Stomach smooth muscle (tissue), 2 donors: Measurements from ENCODE around the gene PTX3.

Experiments
- H3K27ac ChIP-seq: one replicate; pipeline ENCODE4 v1.7.0; 2013; ENCODE audit warnings: mild to moderate bottlenecking, low read length, inconsistent platforms
- H3K27me3 ChIP-seq, 2 donors: one replicate each; pipeline ENCODE4 v1.7.0; 2013; ENCODE audit warnings: low read length in 2 of 2; ENCODE audit not compliant: insufficient read depth in 2 of 2, control insufficient read depth in 1 of 2
- H3K36me3 ChIP-seq, 2 donors: one replicate each; pipeline ENCODE4 v1.7.0; 2013; ENCODE audit warnings: low read length in 2 of 2; ENCODE audit not compliant: control insufficient read depth in 2 of 2, insufficient read depth in 2 of 2
- H3K4me1 ChIP-seq: one replicate; pipeline ENCODE4 v1.7.0; 2013; ENCODE audit warnings: low read length; ENCODE audit not compliant: control insufficient read depth, insufficient read depth
- H3K4me3 ChIP-seq, 2 donors: one replicate each; pipeline ENCODE4 v1.7.0; 2013; ENCODE audit warnings: low read length in 2 of 2
- H3K9ac ChIP-seq, 2 donors: one replicate each; pipeline ENCODE4 v1.7.0; 2013; ENCODE audit warnings: low read length in 2 of 2, mild to moderate bottlenecking in 1 of 2
- H3K9me3 ChIP-seq, 2 donors: one replicate each; pipeline ENCODE4 v1.7.0; 2013; ENCODE audit warnings: low read length in 2 of 2; ENCODE audit not compliant: control insufficient read depth in 2 of 2
- donor health status: healthy.
- donor health status: Pancreatic carcinoma.

The PTX3 gene

DNA sequence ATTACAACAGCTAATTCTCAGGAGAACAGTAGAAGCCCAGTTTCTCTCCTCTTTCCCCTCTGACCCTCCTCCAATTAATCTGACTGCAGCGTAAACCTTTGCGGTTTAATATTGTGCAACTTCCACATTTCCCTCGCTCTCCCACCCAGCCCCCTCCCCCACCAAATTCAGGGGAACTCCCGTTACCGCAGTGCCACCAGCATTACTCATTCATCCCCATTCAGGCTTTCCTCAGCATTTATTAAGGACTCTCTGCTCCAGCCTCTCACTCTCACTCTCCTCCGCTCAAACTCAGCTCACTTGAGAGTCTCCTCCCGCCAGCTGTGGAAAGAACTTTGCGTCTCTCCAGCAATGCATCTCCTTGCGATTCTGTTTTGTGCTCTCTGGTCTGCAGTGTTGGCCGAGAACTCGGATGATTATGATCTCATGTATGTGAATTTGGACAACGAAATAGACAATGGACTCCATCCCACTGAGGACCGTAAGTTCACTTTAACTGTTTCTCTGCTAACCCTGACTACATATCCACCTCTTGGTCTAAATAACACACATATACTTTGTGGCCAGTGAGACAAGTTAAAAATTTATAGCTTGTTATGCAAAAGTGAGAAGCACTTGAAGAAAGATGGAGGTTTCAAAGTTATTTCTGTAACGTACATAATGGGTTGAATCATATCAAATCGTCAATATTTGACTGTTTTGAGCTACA lies at the start of gene PTX3:
Gene PTX3 (plus strand): TSS at position 268 of the 709 bp plus-strand sequence. CDS start 84 bp downstream, at position 352.
- Histone ChIP-seq H3K27ac (peak within 1 kb of the TSS; percentile 92), H3K9ac (peak within 1 kb of the TSS; percentile 77)

DNA sequence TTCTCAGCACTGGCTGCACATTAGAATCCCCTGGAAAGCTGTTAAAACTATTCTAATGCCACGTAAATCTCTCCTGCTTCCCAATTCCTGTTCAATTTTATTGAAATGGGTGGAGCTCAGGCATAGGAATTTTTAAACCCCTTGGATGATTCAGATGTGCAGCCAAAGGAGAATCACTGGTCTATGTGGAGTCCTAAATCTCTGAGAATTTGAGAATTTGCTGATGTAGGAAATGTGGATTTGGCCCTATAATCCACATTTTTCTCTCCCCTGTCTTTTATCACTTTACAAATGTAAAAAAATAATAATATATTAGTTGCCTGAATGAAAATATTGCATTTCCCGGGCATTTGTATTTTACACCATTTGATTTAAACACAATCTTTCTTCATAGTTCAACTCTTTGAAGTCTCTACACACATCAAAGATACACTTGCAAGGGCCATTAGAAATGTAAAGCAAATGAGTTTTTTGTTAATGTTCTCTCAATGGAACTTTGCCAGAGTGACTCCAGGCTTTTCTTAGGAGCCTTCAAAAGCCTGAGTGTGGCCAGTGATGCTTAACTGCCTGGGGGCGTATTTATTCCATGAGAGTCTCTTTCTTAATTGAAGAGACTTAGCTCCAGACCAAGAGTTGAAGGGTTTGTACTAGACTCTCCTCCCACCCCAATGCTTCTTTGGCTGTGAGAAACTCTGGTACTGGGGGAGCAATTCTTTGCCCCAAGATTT lies 48.8 kb upstream of the PTX3 start:
- H3K9ac ChIP-seq = no peak overlapping the region
- H3K4me1 ChIP-seq = peaks cover 3% of the 10 kb centered on the region
- H3K27me3 ChIP-seq = no peaks in the 10 kb centered on the region
- H3K9me3 ChIP-seq = no peaks in the 10 kb centered on the region
- no peaks in the 10 kb centered on the region for H3K36me3 ChIP-seq
- no peak overlapping the region for H3K27ac ChIP-seq
- no peak overlapping the region for H3K4me3 ChIP-seq

More for the DNA sequence above, at the start of gene PTX3:
- no peaks in the 10 kb centered on the region for H3K9me3 ChIP-seq
- no peaks in the 10 kb centered on the region for H3K27me3 ChIP-seq
- H3K4me1 ChIP-seq = peaks cover 22% of the 10 kb centered on the region
- peak within 1 kb of the TSS; percentile 73 to 84 for H3K4me3 ChIP-seq
- no peaks in the 10 kb centered on the region for H3K36me3 ChIP-seq

DNA sequence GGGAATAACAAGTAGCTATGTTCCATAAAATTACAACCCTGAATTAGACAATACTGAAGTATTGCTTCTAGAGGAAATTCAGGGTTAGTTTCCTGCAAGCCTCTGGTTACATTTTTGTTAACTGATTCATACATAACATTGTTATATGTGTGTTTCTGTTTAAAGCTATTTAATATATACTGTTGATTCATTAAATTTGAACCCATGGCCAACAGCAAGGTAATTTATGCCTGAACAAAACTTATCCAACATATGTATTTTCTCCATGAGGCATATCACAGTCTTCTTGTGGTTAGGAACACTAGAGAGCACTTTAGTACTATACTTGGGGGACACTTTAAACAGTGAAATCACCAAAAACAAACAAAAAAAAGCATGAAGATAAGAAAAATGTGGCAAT lies 47.7 kb upstream of the PTX3 start:
- no peak overlapping the region for H3K9ac ChIP-seq
- no peak overlapping the region for H3K27ac ChIP-seq
- no peaks in the 10 kb centered on the region for H3K27me3 ChIP-seq
- H3K9me3 ChIP-seq = no peaks in the 10 kb centered on the region
- H3K4me1 ChIP-seq = peaks cover 3% of the 10 kb centered on the region
- H3K4me3 ChIP-seq = no peak overlapping the region
- H3K36me3 ChIP-seq = no peaks in the 10 kb centered on the region

DNA sequence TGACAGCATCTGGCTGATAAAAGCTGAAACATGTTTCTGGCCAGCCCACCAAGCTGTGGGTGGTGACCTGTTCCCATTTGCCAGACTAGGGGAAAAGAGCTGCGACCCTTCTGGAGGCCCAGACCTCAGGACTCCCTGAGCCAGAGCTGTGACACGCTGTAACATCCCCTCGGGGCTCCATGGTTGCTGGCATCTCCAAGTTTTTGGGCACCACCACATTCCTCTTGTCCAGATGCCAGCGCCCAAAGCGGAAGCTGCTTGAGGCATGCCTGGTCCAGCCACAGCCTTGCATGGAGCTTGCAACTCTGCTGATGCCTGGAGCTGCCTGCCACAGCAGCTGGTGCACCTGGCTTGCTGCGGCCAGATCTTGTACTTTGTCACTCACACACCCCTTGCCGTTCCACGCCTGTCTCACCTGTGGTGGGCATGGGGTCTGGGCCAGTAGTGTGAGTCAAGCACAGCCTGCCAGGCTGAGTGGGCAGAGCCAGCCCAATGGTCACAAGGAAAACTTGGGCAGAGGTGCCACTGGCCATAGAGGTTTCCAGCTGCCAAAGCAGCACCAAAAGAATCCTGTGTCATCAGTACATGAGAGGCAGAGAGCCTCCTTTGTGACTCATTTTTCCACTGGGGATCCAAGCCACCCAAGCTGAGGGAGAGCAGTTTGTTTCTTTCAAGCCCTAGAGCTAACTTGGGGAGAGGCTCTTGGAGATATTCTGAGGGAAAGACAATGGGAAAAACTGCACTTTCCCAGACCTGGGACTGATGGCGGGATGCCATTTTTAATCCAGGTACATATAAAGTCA lies 45.7 kb upstream of the PTX3 start:
- H3K4me1 ChIP-seq = no peaks in the 10 kb centered on the region
- no peak overlapping the region for H3K4me3 ChIP-seq
- H3K36me3 ChIP-seq = no peaks in the 10 kb centered on the region
- H3K27ac ChIP-seq = no peak overlapping the region
- H3K9ac ChIP-seq = no peak overlapping the region
- no peaks in the 10 kb centered on the region for H3K9me3 ChIP-seq
- no peaks in the 10 kb centered on the region for H3K27me3 ChIP-seq

DNA sequence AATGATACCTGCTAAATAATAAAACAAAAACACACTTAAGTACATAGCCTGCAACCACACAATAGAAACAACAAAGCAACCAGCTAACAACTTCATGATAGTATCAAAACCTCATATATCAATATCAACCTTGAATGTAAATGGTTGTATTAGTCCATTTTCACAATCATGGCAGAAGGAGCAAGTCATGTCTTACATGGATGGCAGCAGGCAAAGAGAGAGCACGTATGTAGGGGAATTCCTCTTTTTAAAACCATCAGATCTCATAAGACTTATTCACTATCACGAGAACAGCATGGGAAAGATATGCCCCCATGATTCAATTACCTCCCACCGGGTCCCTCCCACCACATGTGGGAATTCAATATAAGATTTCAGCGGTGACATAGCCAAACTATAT lies 44.5 kb upstream of the PTX3 start:
- H3K4me3 ChIP-seq = no peak overlapping the region
- H3K27me3 ChIP-seq = no peaks in the 10 kb centered on the region
- no peaks in the 10 kb centered on the region for H3K9me3 ChIP-seq
- H3K4me1 ChIP-seq = no peaks in the 10 kb centered on the region
- no peak overlapping the region for H3K9ac ChIP-seq
- H3K27ac ChIP-seq = no peak overlapping the region
- no peaks in the 10 kb centered on the region for H3K36me3 ChIP-seq

DNA sequence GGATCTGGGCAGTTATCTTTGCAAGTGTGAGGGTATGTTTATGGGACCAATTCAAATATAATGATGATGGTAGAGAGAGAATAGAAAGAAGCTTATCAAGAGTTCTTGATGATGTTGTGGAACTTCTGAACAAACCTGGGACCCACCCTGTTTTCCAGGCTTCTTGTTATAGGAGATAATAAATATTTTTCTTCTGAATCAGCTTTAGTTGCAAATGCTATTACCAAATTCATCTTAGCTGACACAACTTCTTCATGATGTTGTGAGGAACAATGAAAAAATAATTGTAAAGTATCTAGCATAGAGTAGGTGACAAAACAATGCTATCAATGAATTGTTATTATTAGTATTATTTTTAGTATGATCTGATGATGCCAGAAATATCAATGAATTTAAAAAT lies 43.5 kb upstream of the PTX3 start:
- Histone ChIP-seq H3K27me3 (no peaks in the 10 kb centered on the region), H3K4me1 (no peaks in the 10 kb centered on the region), H3K9me3 (no peaks in the 10 kb centered on the region), H3K36me3 (no peaks in the 10 kb centered on the region), H3K9ac (no peak overlapping the region), H3K27ac (no peak overlapping the region), H3K4me3 (no peak overlapping the region)

DNA sequence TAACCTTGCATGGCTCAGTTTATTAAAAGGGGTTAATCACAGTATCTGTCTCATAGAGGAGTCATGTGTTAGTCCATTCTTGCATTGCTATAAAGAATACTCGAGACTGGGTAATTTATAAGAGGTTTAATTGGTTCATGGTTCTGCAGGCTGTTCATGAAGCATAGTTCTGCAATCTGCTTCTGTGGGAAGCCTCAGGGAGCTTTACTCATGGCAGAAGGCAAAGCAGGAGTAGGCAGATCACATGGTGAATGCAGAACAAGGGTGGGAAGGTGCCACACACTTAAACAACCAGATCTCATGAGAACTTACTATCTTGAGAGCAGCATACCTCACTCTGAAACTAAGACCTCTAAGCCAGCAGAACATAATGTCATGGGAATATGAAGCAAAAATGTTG lies 42.2 kb upstream of the PTX3 start:
- Histone ChIP-seq H3K9ac (no peak overlapping the region), H3K4me3 (no peak overlapping the region), H3K36me3 (no peaks in the 10 kb centered on the region), H3K27ac (no peak overlapping the region), H3K27me3 (no peaks in the 10 kb centered on the region), H3K9me3 (no peaks in the 10 kb centered on the region), H3K4me1 (no peaks in the 10 kb centered on the region)

DNA sequence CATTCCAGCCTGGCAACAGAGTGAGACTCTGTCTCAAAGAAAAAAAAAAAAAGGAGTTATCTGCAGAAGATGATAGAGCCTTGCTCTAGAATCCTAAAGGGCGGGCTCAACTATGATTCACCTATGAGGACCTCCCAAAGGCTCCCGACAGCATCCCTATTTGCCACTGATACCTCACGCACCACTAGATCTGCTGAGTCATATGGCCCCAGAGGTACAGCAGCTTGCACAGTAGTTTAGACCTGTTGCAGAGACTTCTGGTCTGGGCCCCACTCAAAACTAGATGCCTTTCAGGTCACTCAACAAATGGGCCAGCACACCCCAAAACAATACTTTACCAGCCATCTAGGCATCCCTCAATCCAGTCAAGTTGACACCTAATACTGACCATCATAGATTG lies 38.1 kb upstream of the PTX3 start:
- H3K27ac ChIP-seq = no peak overlapping the region

DNA sequence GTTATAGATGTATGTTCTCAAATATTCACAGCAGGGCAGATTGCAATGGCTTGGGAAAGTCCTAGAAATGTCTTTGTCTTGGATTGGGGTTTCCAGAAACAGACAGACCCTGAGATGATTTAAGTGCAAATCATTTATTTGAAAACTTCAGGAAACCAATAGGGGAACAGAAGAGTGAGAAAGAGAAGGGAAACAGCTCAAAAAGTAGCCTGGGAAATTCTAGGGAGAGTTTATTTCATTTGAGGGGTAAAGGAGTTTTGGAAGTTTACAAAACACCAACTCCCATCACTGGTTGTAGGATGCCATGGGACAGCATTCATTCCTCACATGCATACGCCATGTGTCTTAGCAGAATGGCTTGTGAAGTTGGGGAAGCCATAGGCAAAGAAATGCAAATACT lies 32.3 kb upstream of the PTX3 start:
- Histone ChIP-seq H3K9me3 (no peaks in the 10 kb centered on the region), H3K27ac (no peak overlapping the region), H3K4me3 (no peak overlapping the region), H3K9ac (no peak overlapping the region), H3K36me3 (no peaks in the 10 kb centered on the region), H3K4me1 (no peaks in the 10 kb centered on the region), H3K27me3 (no peaks in the 10 kb centered on the region)

More for the DNA sequence above, 38.1 kb upstream of the PTX3 start:
- Histone ChIP-seq H3K4me3 (no peak overlapping the region), H3K9ac (no peak overlapping the region), H3K9me3 (no peaks in the 10 kb centered on the region), H3K4me1 (no peaks in the 10 kb centered on the region), H3K36me3 (no peaks in the 10 kb centered on the region), H3K27me3 (no peaks in the 10 kb centered on the region)

DNA sequence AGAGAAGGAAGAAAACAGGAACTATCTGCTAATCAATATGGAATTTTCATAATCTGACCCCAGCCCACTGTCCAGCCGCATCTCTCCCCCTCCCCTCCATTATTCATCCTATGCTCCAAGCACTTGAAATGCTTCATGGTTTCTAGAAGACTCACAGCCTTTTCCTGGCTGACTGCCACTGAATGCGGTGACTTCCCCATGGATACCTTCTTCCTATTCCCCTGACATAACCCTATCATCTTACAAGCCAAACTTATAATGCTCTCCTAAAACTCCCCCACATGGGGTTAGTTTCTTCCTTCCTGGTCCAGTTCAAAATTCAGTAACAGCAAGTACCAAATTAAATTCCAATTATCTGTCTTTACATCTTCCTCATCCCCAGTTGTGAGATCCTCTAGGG lies 31.2 kb upstream of the PTX3 start:
- no peak overlapping the region for H3K9ac ChIP-seq
- H3K4me3 ChIP-seq = no peak overlapping the region
- H3K9me3 ChIP-seq = no peaks in the 10 kb centered on the region
- H3K27ac ChIP-seq = no peak overlapping the region
- no peaks in the 10 kb centered on the region for H3K27me3 ChIP-seq
- H3K4me1 ChIP-seq = no peaks in the 10 kb centered on the region
- no peaks in the 10 kb centered on the region for H3K36me3 ChIP-seq
